GM21786 (cell line): ENCODE results near the gene E2F1.
"Not testable (repeated sequence)": the region's sequence is repeated elsewhere in the genome, so short reads cannot be mapped to it uniquely, and the experiment has no call there.

Source experiments
- ATAC-seq: cut with Tn5 transposase; IDR thresholded peaks from one replicate; pipeline ENCODE4 v1.9.1; 2021; ENCODE audit not compliant: unreplicated experiment

E2F1 gene

GRCh38 chr20:33711446-33711738, 25.2 kb upstream of the E2F1 start:
- no peak for ATAC-seq

DNA sequence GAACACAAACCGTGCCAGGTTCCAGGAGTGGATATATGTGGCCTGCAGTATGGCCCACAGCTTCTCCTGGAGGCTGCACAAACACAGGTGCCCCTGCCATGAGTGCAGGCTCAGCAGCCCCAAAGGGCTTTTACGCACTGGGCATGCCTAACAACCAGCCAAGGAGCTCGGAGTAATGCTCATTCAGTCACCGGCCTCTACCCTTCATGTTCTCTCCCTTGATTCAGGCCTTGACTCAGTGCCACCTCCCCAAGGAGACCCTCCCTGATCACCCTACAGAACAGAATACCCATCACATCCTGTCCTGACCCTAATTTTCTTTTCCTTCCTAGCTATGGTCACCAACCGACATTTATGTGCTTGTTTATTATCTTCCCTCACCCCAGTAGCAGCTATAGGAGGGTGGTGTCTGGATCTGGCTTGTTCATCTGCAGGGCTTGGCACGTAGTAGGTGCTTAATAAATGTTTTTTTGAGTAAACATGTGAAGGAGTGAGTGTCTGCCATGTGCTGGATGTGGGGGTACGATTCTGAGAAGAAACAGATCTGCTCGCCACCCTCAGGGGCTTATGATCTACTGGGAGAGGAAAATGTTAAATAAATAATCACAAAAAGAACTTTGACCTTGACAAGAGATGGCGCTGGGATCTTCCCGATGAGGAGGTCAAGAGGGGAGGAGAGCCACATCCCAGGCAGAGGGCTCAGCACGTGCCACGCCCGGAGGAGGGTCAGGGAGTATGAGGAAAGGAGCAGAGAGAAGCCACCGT, 24.7 kb upstream of the E2F1 start:
- no peak for ATAC-seq

DNA sequence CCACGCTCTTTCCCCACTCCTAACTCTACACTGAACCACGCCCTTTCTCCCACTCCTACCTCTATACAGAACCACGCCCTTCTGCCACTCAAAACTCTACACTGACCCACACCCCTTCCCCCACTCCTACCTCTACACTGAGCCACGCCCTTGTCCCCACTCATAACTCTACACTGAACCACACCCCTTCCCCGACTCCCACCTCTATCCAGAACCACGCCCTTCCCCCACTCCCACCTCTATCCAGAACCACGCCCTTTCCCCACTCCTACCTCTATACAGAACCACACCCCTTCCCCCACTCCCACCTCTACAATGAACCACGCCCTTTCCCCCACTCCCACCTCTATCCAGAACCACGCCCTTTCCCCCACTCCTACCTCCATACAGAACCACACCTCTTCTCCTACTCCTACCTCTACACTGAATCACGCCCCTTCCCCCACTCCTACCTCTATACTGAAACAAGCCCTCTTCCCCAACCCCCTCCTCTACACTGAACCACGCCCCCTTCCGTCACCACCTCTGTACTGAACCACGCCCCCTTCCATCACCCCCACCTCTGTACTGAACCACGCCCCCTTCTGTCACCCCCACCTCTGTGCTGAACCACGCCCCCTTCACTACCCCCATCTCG, 23.8 kb upstream of the E2F1 start:
- no peak for ATAC-seq

DNA sequence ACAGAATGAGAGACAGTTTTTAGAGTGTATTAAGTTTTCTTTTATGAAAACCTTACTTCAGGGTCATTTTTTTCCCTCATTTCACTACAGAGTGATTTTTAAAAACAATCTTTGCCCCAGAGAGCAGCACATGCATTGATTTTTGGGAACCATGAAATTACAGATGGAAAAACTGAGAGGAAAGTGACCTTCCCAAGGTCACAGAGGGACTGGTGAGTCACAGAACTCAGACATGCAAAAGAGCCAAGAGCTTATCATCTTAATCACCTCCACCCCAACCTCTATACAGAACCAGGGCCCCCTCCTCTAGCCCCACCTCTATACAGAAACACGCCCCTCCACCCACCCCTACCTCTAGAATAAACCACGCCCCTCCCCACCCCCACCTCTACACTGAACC, 23.2 kb upstream of the E2F1 start:
- ATAC-seq: no peak

DNA sequence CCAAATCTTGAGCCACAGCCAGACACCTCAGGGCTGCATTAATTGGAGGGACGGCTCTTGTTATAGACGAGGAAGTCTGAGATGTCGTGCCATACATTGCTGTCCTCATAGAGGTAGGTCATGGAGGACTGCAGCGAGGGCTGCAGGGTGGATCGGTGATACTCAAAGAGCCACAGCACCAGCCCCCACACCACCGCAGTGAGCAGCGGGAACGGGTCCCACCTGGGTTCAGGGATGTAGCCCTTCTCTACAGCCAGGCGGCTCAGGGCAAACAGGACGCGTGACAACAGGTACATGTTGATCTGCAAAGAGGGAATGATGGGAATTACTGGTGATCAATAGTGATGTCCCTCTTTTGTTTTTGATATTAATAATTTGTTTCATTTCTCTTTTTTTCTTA, 21.5 kb upstream of the E2F1 start:
- no peak for ATAC-seq

- ATAC-seq: no peak
Measured at GRCh38 chr20:33704197-33704924, 18.2 kb upstream of the E2F1 start.

GRCh38 chr20:33703498-33704137, 17.4 kb upstream of the E2F1 start:
- no peak for ATAC-seq

- ATAC-seq: no peak
Measured at GRCh38 chr20:33702861-33703260, 16.7 kb upstream of the E2F1 start.

DNA sequence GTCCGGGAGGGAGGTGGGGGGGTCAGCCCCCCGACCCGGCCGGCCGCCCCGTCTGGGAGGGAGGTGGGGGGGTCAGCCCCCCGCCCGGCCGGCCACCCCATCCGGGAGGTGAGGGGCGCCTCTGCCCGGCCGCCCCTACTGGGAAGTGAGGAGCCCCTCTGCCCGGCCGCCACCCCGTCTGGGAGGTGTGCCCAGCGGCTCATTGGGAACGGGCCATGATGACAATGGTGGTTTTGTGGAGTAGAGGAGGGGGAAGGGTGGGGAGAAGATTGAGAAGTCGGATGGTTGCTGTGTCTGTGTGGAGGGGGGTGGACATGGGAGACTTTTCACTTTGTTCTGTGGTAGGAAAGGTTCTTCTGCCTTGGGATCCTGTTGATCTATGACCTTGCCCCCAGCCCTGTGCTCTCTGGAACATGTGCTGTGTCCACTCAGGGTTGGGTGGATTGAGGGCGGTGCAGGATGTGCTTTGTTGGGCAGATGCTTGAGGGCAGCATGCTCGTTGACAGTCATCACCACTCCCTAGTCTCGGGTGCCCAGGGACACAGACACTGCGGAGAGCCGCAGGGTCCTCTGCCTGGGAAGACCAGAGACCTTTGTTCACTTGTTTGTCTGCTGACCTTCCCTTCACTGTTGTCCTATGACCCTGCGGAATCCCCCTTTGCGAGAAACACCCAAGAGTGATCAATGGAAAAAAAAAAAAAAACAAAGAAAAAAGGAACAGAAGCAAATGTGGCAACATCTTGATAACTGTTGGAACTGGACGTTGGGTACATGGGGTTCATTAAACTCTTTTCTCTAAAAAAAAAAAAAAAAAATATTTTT, 15.7 kb upstream of the E2F1 start:
- no peak for ATAC-seq

DNA sequence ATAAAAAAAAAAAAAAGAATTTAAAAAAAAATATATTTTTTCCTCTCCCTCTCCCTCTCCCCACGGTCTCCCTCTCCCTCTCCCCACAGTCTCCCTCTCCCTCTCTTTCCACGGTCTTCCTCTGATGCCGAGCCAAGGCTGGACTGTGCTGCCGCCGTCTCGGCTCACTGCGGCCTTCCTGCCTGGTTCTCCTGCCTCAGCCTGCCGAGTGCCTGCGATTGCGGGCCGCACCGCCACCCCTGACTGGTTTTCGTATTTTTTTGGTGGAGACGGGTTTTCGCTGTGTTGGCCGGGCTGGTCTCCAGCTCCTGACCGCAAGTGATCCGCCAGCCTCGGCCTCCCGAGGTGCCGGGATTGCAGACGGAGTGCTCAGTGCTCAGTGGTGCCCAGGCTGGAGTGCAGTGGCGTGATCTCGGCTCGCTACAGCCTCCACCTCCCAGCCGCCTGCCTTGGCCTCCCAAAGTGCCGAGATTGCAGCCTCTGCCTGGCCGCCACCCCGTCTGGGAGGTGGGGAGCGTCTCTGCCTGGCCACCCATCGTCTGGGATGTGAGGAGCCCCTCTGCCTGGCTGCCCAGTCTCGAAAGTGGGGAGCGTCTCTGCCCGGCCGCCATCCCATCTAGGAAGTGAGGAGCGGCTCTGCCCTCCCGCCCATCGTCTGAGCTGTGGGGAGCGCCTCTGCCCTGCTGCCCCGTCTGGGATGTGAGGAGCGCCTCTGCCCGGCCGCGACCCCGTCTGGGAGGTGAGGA, 14.7 kb upstream of the E2F1 start:
- not testable (repeated sequence) for ATAC-seq

DNA sequence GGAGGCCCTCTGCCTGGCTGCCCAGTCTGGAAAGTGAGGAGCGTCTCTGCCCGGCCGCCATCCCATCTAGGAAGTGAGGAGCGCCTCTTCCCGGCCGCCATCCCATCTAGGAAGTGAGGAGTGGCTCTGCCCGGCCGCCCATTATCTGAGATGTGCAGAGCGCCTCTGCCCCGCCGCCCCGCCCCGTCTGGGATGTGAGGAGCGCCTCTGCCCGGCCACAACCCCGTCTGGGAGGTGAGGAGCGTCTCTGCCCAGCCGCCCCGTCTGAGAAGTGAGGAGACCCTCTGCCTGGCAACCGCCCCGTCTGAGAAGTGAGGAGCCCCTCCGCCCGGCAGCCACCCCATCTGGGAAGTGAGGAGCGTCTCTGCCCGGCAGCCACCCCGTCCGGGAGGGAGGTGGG, 12.8 kb upstream of the E2F1 start:
- not testable (repeated sequence) for ATAC-seq

DNA sequence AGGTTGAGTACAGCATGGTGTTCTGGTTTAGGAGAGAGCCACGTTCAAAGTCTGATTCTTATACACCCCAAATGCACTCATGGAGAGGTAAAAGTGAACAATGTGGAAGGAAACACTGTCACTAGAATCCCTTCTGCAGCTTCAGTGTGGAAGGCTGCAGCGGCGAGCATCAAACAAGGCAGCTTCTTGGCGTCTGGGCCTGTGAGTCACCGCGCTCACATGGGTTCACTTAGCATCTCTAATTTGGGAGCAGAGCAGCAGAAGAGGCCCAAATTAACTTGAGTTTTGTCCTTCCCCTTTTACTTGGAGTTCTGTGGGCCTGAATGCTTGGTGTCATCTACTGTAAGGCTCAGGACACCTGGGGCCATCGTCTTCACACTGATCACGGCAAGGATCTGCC, 10.9 kb upstream of the E2F1 start:
- no peak for ATAC-seq

- no peak for ATAC-seq
Measured at GRCh38 chr20:33696448-33696847, 10.3 kb upstream of the E2F1 start.

GRCh38 chr20:33694639-33695012, 8.4 kb upstream of the E2F1 start:
- no peak for ATAC-seq

GRCh38 chr20:33693741-33694638, 7.8 kb upstream of the E2F1 start:
- ATAC-seq: no peak

- no peak for ATAC-seq
Measured at GRCh38 chr20:33693289-33693688, 7.1 kb upstream of the E2F1 start.

GRCh38 chr20:33689973-33690372, 3.8 kb upstream of the E2F1 start:
- ATAC-seq: no peak

GRCh38 chr20:33689493-33689892, 3.3 kb upstream of the E2F1 start:
- ATAC-seq: no peak

DNA sequence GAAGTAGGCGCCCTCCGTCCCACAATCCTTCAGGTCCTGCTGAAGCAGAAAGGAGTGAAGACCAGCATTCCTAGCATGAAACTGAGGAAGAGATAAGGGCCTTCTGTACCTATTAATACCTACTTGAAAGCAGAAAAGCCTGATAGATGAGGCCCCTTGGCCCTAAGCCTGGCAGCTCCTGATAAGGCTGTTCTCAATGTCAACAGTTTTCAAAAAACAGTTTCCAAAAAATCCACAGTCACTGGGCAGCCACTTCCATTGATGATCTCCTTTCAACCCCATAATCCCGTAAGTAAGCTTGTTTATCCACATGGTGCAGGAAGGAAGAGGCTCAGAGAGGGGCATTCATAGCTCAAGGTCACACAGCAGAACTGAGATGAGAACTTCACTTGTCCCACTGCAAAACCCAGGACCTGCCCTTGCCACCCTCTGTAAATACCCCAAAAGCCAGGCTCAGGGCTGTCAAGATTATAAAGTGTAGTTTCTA, 2.8 kb upstream of the E2F1 start:
- ATAC-seq: no peak
